GM18858 (cell line): Measurements from ENCODE around the gene CARS1.

Experiments
- ATAC-seq: cut with Tn5 transposase; IDR thresholded peaks from one replicate; pipeline ENCODE4 v1.9.1; 2021; ENCODE audit not compliant: unreplicated experiment

The CARS1 gene

DNA sequence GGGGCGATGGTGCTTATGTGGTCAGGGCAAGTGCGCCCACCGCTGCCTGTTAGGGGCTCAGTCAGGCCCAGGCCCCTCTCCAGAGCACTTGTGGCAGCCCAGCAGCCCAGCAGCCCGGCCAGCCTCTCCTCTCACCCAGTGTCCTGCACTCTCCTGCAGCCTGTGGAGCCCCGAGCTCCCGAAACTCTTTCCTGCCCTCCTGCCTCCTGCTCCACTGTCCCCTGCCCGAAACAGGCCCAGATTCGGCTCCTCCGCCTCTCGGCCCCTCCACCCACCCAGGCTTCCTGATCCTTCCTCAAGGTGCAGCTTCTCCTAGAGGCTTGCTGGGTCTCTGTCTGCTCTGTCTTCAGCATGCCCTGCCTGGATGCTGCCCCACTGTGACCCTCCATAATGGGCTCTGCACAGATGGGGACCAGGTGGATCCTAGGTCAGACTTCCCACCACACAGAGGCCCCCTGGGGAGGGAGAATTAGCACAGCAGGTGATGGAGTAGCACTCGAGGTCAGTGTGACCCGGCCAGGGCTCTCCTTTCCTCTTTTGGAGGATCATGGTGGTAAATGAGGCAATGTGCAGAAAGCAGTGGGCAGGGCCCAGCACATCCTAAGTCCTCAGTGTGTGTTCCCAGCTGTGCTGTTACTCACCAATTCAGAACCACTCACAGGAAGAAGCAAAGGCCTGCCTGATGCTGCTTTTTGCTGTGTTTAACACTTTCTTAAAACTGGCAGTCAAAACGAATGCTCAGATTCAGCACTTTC lies 46.5 kb downstream of the CARS1 start:
- no peak for ATAC-seq

DNA sequence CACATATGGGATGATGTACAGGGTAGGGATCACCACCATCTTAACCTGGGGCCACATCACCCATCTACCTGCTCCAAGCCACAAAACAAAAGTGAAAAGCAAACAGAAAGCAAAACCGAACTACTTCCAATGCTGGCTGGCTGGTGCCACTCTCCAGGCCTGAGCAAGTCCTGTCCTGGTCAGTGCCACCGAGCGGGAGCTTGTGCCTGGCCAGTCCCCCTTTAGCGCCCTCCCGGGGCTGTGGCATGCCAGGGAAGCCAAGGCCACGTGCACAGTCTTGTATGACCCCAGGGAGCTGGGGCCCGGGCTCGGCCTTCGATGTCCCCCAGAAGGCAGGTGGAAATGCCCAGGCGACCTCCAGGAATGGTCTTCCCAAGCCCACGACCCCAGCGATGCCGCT lies 47.2 kb downstream of the CARS1 start:
- no peak for ATAC-seq

DNA sequence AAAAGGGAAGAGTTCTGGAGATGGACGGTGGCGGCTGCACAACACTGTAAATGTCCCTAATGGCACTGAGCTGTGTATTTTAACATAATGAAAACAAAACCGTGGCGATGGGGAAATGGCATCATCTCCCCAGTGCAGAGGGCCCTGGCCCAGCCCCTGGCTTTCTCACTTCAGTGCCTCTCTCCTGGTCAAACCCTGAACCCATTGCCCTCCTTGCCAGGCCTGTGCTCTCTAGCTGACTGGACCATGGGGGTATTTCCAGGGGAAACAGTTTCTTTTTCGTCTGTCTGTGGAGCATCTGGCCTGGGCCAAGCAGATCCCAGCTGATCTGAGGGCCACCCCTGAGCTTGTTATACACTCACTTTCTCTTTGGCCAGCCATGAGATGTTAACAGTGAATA lies 47.7 kb downstream of the CARS1 start:
- no peak for ATAC-seq

DNA sequence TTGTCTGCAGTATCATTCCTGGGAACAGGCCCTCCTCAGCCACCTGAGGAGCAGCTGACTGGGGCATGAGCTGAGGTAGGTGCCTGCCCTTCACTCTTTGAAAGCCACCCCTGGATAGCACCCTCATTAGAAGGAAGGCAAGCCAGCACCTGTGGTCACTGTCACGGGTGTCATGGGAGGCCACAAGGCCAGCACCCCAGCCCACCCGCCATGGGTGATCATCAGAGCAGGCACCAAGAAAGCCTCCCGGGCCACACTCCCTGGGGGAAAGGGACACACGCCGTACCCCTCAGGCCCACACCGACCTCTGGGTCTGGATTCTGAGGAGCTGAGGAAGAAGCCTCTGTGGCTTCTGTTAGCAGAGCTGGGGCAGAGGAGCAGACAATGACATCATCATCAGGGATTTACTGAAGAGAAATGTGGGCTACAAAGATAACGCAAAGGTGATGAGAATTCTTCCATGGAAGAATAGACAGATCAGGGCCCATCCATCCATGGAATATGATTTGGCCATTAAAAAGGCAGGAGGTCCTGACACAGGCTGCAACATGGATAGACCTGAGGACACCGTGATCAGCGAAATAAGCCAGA lies 48.4 kb downstream of the CARS1 start:
- no peak for ATAC-seq

DNA sequence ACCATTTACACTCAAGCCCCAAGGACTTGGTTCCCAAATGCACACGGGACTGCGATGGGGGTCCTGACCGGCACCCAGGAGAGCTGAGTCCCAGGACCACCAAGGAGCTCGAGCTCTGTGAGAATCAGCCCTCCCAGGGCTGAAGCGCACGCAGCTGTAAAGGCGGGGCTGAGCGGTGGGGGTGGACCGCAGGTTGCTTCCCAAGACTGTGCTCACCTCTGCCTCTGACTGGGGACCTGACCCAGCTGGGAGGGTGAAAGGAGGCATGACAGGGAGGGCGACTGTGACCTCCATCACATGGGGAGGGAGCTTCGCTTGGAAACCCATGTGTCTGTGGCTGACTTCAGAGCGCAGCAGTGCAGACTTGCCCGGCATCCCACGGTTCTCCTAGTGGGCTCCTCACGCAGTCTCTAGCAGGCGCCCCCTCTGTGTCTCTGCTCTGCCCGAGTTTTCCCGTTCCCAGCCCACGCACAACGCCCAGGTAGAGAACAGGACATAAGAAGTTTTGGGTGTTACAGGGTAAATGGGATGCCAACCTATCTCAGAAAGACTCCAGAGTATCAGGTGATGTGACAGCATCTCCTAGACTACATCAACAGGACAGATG lies 49.7 kb downstream of the CARS1 start:
- ATAC-seq, result no peak

DNA sequence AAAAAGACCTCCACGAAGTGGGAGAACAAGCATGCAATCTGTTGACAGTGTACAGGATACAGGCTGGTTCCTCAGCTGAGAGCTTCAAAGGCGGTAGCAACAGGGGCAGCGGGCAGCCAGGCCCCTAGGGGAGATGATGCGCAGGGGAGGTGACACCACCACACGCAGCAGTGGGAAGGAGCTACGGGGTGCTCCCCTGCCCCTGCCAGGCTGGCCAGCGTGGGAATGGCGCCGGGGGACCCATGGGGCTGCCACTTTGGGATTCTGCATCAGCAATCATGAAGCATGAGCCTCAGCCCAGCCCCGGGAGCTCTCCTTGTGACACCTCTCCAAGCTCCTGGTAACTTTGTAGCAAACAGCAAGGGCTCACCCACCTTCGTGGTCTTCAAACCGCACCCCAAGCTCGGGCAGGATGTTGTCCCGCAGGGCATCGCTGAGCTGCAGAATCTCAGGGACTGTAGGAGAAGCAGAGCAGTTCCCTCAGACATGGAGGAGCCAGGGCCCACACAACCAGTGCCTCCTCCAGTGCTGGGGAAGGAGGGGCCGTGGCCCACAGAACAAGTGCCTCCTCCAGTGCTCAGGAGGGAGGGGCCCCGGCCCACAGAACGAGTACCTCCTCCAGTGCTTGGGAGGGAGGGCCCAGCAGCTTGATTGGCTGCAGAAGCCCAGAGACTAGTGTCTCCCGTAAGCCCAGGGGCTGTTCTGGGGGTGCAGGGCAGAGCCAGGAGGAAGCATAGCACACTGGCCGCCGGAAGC lies 50.5 kb downstream of the CARS1 start:
- no peak for ATAC-seq

DNA sequence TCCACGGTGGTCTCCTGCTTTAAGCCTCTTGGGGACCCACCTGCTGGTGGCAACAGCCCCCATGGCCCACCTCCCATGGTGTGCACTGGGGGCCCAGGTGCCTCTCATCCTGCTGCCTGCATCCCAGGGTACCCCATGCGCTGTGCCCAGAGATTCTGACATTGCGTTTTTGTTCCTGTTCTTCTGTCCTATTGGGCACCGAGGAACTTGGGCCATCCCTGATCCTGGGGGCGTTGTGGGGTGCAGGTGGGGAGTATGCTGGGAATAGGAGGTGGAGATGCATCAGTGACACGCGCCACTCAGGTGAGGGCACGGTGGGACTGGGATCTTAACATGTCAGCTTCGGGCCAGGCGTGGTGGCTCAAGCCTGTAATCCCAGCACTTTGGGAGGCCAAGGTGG lies 52.7 kb downstream of the CARS1 start:
- ATAC-seq, result no peak

DNA sequence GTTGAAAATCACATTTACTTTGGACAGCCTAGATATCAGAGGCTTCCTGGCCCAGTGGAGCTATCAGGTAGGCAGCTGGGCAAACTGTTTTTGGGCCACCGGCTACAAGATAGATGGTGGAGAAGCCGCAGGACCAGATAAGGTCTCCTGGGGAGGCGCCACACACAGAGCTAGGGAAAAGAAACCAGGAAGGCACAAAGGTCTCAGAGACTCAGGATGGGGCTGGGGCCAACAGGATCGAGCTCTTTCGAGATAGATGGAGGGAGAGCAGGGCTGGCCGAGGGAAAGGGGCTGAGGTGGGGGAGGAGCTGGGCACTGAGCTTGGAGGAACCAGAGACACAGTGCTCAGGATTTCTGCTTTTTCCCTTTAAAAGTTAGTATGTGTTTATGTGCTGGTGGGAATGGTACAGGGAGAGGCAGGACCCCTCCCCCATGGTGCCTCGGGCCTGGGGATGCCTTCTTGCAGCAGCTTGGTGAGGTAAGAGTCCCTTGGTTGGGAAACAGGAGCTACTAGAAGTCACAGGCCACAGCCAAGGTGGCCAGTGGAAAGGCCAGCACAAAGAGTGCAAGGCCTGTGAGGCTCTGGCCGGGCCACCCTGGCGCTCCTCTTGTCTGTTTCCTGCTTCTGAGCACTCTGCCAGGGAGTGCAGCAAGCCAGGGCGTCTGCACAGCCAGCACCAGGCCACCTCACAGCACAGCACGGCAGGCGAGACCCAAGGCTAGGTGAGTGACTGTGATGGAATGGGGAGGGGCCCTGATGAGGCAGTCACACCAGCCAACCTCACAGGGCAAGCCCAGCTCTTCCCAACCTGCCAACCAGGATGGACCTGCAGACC lies 53.6 kb downstream of the CARS1 start:
- ATAC-seq, result no peak

DNA sequence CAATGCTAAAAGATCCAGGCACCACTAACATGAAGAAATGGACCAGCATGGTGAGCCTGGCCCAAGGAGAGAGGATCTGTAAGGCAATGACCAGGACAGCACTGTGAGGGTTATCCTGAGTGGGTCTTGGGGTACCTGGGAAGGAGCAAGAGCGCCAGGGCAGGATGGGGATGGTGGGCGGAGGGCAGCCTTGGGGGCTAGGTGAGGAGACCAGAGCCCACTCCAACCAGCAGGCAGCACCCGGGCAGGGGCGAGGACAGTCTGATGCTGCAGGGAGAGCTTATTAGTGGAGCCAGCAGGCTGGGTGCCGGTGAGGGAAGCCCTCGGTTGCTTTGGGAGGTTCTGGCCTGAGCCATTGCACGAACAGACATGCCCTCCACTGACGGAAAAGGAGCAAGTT lies 54.4 kb downstream of the CARS1 start:
- no peak for ATAC-seq

DNA sequence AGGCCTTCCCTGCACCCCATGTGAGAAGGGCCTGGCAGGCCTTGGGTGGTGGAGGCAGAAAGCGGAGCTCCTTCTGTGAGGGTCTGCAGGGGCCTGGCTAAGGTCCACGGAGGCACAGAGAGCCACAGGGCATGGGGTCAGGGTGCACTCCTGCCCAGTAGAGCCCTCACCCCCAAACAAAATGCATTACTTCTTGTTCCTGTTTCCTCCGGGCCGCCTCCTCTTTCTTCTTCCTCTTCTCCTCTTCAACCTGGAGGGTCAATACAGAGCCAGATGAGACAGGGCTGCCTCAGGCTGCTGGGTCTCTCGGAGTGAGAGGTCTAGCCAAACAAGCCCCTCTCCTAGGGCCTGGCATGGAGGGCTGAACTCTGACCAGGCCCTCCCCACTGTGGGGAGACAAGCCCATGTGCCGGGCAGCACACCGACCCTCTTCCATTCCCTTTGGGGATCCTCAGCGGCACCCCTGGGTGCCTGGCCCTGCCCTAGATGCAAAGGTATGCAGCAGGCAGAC lies 54.8 kb downstream of the CARS1 start:
- ATAC-seq, result no peak

DNA sequence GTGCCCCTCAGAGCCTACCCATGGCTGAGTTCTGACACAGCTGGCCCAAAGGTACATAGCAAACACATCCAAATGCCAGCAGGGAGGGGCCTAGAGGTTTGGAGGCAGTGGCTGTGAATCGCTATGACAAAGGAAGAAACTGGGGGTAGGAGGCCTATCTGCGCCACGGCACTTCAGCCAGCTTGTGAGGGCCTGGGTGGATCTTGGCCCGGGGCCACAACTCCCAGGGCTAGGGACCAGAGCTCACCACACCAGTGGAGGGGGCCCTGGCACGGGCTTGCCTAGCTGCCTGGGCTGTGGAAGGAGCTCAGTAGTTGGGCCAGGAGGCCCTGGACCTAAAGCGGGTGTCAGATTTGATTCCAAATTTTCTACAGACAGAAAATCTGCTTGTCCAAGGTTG lies 55.7 kb downstream of the CARS1 start:
- no peak for ATAC-seq

DNA sequence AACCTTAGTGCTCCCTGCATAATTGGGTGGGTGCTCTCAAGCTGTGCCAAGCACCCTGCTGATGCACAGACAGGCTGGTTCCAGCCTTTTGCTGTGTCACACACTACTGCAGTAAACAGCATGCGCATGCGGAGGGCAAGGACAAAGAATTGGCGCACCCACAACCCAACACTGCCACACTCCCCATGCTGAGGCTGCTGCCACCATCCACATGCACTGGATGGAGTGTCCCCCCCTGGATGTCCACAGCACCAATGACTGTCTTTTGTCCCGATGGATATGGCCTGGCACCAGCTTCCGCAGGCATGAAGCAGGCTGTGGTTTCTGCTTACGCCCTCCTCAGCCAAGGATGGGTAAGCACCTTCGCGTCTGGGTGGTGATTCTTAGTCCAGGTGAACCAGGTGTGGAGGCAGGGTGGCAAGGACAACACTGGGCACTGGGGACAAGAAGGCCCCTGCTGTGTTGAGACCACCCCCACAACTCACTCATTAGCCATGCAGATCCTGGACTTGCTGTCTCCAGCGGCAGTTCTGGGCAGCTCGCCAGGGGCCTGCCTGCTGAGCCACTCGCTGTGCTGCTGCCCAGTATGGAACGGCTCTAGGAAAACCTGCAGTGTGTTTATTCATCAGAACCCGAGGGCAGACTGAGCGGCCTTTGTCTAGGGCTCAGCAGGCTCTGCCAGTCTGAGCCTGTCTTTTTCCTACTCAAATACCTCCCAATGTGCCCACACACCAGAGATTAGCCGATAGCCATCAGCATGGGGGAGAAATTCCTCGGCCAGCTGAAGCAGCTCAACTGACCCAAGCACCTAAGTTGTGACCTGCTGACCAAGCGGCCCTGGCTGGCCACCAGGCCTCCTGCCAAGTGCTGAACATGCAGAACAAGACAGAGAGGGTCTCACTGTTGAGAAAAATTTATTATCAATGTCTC lies 56.9 kb downstream of the CARS1 start:
- no peak for ATAC-seq

DNA sequence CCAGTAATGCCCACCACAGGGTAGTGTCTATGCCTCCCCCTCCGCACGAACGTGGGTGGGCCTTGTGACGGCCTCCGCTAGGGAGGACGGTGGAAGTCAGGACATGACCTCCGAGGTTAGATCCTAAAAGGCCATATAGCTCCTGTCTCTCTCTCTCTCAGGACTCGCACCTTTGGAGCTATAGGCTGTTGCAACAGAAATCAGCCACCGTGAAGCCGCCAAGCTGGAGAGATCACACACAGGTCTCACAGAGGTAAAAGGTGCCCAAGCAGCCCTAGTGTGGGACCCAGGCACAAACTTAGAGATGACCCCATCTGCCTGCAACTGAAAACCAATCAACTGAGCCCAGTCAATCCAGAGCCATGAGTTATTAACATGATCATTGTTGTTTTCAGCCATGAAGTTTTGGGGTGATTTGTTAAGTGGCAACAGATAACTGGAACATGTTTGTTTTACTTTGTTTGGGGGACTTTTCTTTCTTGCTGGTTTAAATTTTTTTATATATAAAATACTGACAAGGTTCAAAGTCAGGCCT lies 57.7 kb downstream of the CARS1 start:
- no peak for ATAC-seq

DNA sequence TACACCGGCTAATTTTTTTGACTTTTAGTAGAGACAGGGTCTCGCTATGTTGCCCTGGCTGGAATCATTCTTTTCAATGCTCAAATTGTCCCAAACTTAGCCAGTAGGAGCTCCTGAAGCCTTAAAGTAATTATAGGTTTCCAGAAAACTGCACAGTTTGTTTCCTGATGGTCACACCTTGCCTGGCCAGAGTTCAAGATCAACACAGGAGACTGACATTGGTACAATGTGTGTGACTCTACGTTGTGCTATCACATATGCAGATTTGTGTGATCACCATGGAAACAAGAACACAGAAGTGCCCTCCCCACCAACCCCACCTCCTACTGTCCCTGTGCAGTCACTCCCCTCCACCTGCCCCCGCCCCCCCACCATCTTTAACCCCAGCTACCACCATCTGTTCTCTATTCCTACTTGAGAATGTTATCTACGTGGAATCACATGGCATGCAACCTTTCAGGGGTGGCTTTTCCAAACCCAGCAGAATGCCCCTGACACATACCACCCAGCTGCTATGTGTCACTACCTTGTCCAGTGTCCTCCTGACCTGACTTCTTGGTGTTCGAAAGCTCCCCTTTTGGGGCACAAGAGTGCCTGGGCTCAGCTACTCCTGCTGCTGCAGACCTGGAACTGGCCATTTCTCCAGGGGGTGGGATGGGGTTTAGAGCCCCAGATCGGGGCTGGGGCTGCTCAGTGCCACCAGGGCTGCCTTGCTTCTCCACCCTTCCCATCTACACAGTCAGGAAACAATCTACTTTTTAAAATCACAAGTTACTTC lies 59.0 kb downstream of the CARS1 start:
- no peak for ATAC-seq

DNA sequence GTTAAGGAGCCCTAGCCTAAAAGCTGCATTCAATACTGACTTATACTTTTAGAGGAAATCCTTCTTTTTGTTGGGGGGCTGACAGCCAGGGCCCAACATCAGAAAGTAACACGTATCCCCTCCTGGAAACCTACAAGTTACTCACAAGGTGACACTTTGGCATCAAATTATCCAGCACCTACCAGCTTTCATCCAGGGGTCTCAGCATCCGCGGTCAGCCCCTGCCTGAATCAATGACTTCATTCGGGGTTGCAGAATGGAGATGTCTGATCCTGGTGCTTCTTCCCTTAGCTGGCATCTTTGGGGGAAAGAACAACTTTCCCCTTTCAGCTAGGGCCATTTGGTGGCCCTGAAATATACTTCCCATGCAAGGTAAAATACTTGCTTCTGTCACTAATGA lies 59.8 kb downstream of the CARS1 start:
- ATAC-seq, result no peak

DNA sequence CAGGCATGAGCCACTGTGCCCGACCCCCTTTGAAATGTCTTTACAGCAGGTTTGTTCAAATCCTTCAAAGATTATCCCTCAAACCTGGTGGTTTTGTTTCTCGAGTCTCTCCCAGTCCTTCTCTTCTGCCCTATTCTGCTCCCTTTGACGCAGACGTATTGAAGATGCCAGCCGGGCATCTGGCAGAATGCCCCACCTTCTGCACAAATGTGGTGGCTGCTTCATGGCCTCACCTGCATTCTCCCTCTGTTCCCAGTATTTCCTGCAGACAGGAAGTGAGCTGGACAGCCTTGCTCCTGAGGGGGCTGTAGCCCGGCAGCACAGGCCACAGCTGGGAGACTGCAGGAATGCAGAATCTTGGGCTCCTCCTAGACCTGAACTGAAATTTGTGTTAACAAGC lies 60.2 kb downstream of the CARS1 start:
- no peak for ATAC-seq

DNA sequence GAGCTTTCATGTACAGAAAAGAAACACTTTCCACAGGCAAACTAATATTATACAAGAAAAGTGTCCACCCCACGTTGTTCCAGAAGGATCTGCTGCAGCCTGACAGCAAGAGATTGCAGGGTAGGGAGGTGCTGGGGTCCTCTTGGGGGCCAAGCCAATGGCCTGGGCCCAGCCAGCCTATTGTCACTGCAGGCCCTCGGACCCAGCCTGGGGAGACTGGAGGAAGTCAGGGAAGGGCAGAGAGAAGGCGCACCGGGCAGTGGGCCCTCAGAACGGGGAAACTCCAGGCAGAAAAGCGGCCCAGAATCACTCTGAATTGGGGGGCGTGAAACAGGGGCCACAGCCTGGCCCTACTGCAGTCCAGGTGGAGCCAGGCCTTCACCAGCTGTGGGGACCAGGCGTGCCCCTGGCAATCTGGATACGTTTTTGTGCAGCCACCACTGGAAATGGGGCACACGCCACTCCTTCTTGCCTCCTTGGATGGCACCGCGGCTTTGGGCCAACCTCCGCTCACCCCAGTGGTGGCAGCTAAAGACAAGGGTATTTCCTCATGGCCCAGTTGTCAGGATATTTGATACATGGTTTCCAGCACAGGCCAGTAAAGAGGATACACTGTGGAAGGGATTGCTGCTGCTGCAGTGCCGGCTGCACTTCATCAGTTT lies 61.2 kb downstream of the CARS1 start:
- no peak for ATAC-seq

DNA sequence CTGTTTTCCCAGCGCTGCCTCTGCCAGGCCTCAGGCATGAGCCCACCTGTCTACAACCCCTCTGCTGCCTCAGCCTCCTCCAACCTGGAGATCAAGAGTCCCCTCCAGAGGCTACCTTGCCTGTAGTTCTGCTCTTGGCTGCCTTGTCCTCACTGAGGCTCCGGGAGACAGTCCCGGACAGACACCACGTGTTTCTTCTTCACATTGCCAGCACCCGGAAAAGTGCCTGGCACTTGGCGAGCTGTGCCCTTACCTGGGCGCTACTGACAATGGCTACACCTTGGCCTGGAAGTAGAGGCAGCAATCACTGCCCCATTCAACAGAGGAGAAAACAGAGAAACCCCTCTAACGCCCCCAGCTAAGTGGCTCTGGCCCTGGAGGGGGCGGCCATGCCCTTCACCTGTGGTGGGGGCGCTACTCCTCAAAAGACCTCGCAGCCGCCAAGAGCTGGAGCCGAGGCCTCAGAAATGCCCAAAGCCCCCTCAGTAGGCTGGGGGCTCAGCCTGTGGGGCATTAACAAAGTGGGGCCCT lies 62.1 kb downstream of the CARS1 start:
- ATAC-seq, result no peak
